B cell (primary cell): ENCODE results near the gene INSIG1. TPM values are rescaled to one million over a fixed set of nuclear protein-coding genes. Genes with fewer than 3 reads are reported as not detected.

Source experiments
- ATAC-seq: fragments of 200-7000 bp; cut with Tn5 transposase; one replicate; pipeline ENCODE4 v1.10.0; 2021; ENCODE audit warnings: low read depth, mild to moderate bottlenecking, moderate number of reproducible peaks, moderate library complexity
- CTCF ChIA-PET: fragments of 350-600 bp; sonication (Branson Sonifier 250); formaldehyde crosslinking; loops from one replicate; lab custom pipeline; 2021; ENCODE audit warnings: antibody characterized with exemption, inconsistent platforms; lab: Charles Lee
- POLR2A ChIA-PET: fragments of 350-600 bp; sonication (Branson Sonifier 250); formaldehyde crosslinking; loops from one replicate; lab custom pipeline; 2021; ENCODE audit warnings: antibody characterized with exemption; lab: Charles Lee
- DNase-seq: peaks from one replicate; pipeline ENCODE4 v3.0.0; 2013
- H2AFZ ChIP-seq: 2 replicates; pipeline ENCODE4 v1.6.1; 2012; ENCODE audit warnings: mild to moderate bottlenecking, low read depth, low read length; ENCODE audit not compliant: insufficient read depth, poor library complexity, severe bottlenecking
- H3K27ac ChIP-seq, 2 donors: 1 replicate in 1 of 2; 2 replicates in 1 of 2; pipeline ENCODE4 v1.5.1; 2012 to 2013; ENCODE audit warnings: low read length in 2 of 2, mild to moderate bottlenecking in 2 of 2, moderate library complexity in 1 of 2
- H3K27me3 ChIP-seq, 4 experiments: fragments of 200-600 bp in 1 of 4; sonication (generic) in 1 of 4; replicated peaks in 1 of 4; 1 replicate in 2 of 4; 2 replicates in 2 of 4; pipeline versions ENCODE4 v1.6.1 to v1.7.0; 2013 to 2016; ENCODE audit warnings: low read length in 3 of 4, mild to moderate bottlenecking in 2 of 4, mixed read lengths in 1 of 4, moderate library complexity in 1 of 4; ENCODE audit not compliant: insufficient read depth in 4 of 4, control insufficient read depth in 3 of 4; ENCODE audit errors: control extremely low read depth in 1 of 4
- H3K36me3 ChIP-seq, 2 experiments: replicated peaks in 1 of 2; 1 replicate in 1 of 2; 2 replicates in 1 of 2; pipeline versions ENCODE4 v1.6.1 to v1.7.1; 2013; ENCODE audit warnings: low read length in 1 of 2; ENCODE audit not compliant: insufficient read depth in 2 of 2, control insufficient read depth in 1 of 2; ENCODE audit errors: control extremely low read depth in 1 of 2, extremely low read depth in 1 of 2
- H3K4me1 ChIP-seq, 2 donors: fragments of 200-600 bp in 1 of 2; sonication (generic) in 1 of 2; 1 replicate in 1 of 2; 2 replicates in 1 of 2; pipeline versions ENCODE4 v1.5.1 to v1.6.1; 2013 to 2017; ENCODE audit warnings: low read length in 2 of 2; ENCODE audit not compliant: control insufficient read depth in 2 of 2, insufficient read depth in 2 of 2
- H3K4me2 ChIP-seq: replicated peaks from 2 replicates; pipeline ENCODE3; 2012; ENCODE audit warnings: mild to moderate bottlenecking, low read depth, low read length; ENCODE audit not compliant: poor library complexity, severe bottlenecking
- H3K4me3 ChIP-seq, 5 experiments: fragments of 200-600 bp in 1 of 5; sonication (generic) in 1 of 5; 1 replicate in 3 of 5; 2 replicates in 2 of 5; pipeline versions ENCODE4 v1.5.1 to v1.7.0; 2011 to 2016; ENCODE audit warnings: low read length in 4 of 5, mild to moderate bottlenecking in 4 of 5, low read depth in 2 of 5, control low read depth in 1 of 5, moderate library complexity in 1 of 5; ENCODE audit not compliant: insufficient read depth in 1 of 5; ENCODE audit errors: control extremely low read depth in 1 of 5, extremely low read depth in 1 of 5
- H3K79me2 ChIP-seq: fragments of 200-600 bp; sonication (generic); one replicate; pipeline ENCODE4 v1.6.0; 2016; ENCODE audit warnings: low read length; ENCODE audit not compliant: control insufficient read depth, insufficient read depth
- H3K9ac ChIP-seq: fragments of 200-600 bp; sonication (generic); 2 replicates; pipeline ENCODE4 v1.6.1; 2017; ENCODE audit warnings: mild to moderate bottlenecking, low read length, moderate library complexity
- H3K9me3 ChIP-seq, 3 donors: one replicate each; pipeline versions ENCODE4 v1.6.1 to v1.7.1; 2013; ENCODE audit warnings: low read length in 2 of 3; ENCODE audit not compliant: control insufficient read depth in 2 of 3, insufficient read depth in 1 of 3; ENCODE audit errors: control extremely low read depth in 1 of 3
- H4K20me1 ChIP-seq: 2 replicates; pipeline ENCODE4 v1.6.0; 2012; ENCODE audit warnings: mild to moderate bottlenecking, low read length; ENCODE audit not compliant: insufficient read depth, control insufficient read depth, poor library complexity, severe bottlenecking
- H3K27ac Mint-ChIP-seq: one replicate; pipeline ENCODE4 v1.8.0; 2021; ENCODE audit warnings: mixed read lengths
- H3K27me3 Mint-ChIP-seq: one replicate; pipeline ENCODE4 v1.8.0; 2021; ENCODE audit warnings: mixed read lengths
- H3K4me1 Mint-ChIP-seq: one replicate; pipeline ENCODE4 v1.8.0; 2021; ENCODE audit warnings: mixed read lengths
- H3K4me3 Mint-ChIP-seq: one replicate; pipeline ENCODE4 v1.8.0; 2021; ENCODE audit warnings: mixed read lengths
- H3K9me3 Mint-ChIP-seq: one replicate; pipeline ENCODE4 v1.8.0; 2022; ENCODE audit warnings: mixed read lengths; ENCODE audit not compliant: insufficient read depth
- CTCF ChIP-seq: fragments of 200-600 bp; IDR thresholded peaks from one replicate; pipeline ENCODE4 v1.8.0; 2022; ENCODE audit warnings: antibody characterized with exemption, mild to moderate bottlenecking
- EZH2 ChIP-seq: IDR thresholded peaks from 2 replicates; pipeline ENCODE4 v1.6.1; 2012; ENCODE audit warnings: borderline replicate concordance, low read depth, mild to moderate bottlenecking, moderate library complexity, low read length; ENCODE audit not compliant: insufficient read depth, poor library complexity, severe bottlenecking
- WGBS: methylation state at CpG from one replicate; pipeline ENCODE4 v1.1.5; 2013; ENCODE audit warnings: missing lambda C conversion rate; ENCODE audit not compliant: insufficient coverage; 5-methylcytosine and 5-hydroxymethylcytosine counted together
- intact Hi-C: fragments of 100-400 bp; cut with micrococcal nuclease; formaldehyde crosslinking; loops from one replicate; pipeline ENCODE4 v1.10.0; 2022
- polyA plus RNA-seq: library from polyadenylated mRNA; depleted of rRNA; stranded (reverse); fragments of >200 nt; gene quantifications from 2 replicates; pipeline ENCODE4 v1.2.3, GENCODE V29; 2012
- total RNA-seq, 2 donors: library from RNA; stranded (reverse); fragments of 120-200 nt in 1 of 2; gene quantifications; 1 replicate in 1 of 2; 2 replicates in 1 of 2; pipeline versions ENCODE4 v1.2.3 to v1.2.4, GENCODE V29; 2013 to 2022

INSIG1 gene
- total and polyA plus RNA-seq, 2 donors (not counting 1 experiment from before 2014, with no cell fraction given), result 32.2 to 56.2 TPM

GRCh38 chr7:155318245-155318644, 20.6 kb downstream of the INSIG1 start:
- H3K36me3 ChIP-seq, result no peaks in the 10 kb centered on the region
- peaks cover 0 to 5% (median 0%) of the 10 kb centered on the region in 4 experiments for H3K27me3 ChIP-seq
- no peak overlapping the region for H2AFZ ChIP-seq
- no peak for DNase-seq
- peaks cover 2% of the 10 kb centered on the region for H3K9me3 Mint-ChIP-seq
- H3K27me3 Mint-ChIP-seq, result peaks cover 7% of the 10 kb centered on the region
- H3K4me1 ChIP-seq, result no peaks in the 10 kb centered on the region
- peaks cover under 1% of the 10 kb centered on the region for H3K4me1 Mint-ChIP-seq
- H3K4me3 Mint-ChIP-seq, result no peak overlapping the region
- H3K79me2 ChIP-seq, result no peaks in the 10 kb centered on the region
- TF ChIP-seq CTCF, result no peak
- no peak for TF ChIP-seq EZH2
- ChIA-PET CTCF (interaction anchor here (0.8 kb wide), 1 partner anchor 84 kb away, joined by 3 read pairs; no protein-coding TSS in a partner anchor), POLR2A (no interaction called here)
- no peak overlapping the region for H3K4me2 ChIP-seq
- H4K20me1 ChIP-seq, result no peaks in the 10 kb centered on the region
- ATAC-seq, result no peak
- H3K9me3 ChIP-seq, result peaks cover 0 to 7% (median 7%) of the 10 kb centered on the region in 3 donors
- H3K4me3 ChIP-seq, result no peak overlapping the region
- H3K27ac Mint-ChIP-seq, result no peak overlapping the region
- H3K27ac ChIP-seq, result no peak overlapping the region
- intact Hi-C loops, result no loop called here
- whole genome bisulfite sequencing, result 100% methylated on average over 3 of the region's 3 CpGs
- no peak overlapping the region for H3K9ac ChIP-seq

- H3K79me2 ChIP-seq, result no peaks in the 10 kb centered on the region
- no peaks in the 10 kb centered on the region for H4K20me1 ChIP-seq
- Mint-ChIP-seq H3K4me1 (peaks cover 2% of the 10 kb centered on the region), H3K27ac (no peak overlapping the region), H3K9me3 (peaks cover 9% of the 10 kb centered on the region), H3K27me3 (peaks cover 7% of the 10 kb centered on the region), H3K4me3 (no peak overlapping the region)
- no peak overlapping the region for H2AFZ ChIP-seq
- H3K4me3 ChIP-seq, result no peak overlapping the region
- 76% methylated on average over 10 of the region's 10 CpGs for WGBS
- peaks cover 4 to 23% (median 12%) of the 10 kb centered on the region in 3 donors for H3K9me3 ChIP-seq
- no peak overlapping the region for H3K9ac ChIP-seq
- ATAC-seq, result no peak
- H3K27me3 ChIP-seq, result peaks cover 0 to 5% (median 2%) of the 10 kb centered on the region in 4 experiments
- CTCF ChIA-PET, result no interaction called here
- no peaks in the 10 kb centered on the region for H3K4me1 ChIP-seq
- intact Hi-C loops, result no loop called here
- no peaks in the 10 kb centered on the region for H3K36me3 ChIP-seq
- no peak for DNase-seq
- TF ChIP-seq CTCF (no peak), EZH2 (no peak)
- POLR2A ChIA-PET, result no interaction called here
- no peak overlapping the region for H3K4me2 ChIP-seq
- no peak overlapping the region for H3K27ac ChIP-seq
These were observed 24.9 kb downstream of the INSIG1 start for GRCh38 chr7:155322530-155322929.
